T-helper 2 cell treated with Interferon-gamma antibody and Interleukin-4, amounts not matched to agents 100 ng/mL and 5 ng/mL, for 36 hours (primary cell): Measurements from ENCODE around the gene FHIT. TPM values are rescaled to one million over a fixed set of nuclear protein-coding genes. Genes with fewer than 3 reads are reported as not detected.
"Not testable (repeated sequence)": the region's sequence is repeated elsewhere in the genome, so short reads cannot be mapped to it uniquely, and the experiment has no call there.

Experiments
- intact Hi-C: fragments of 100-400 bp; cut with micrococcal nuclease; formaldehyde crosslinking; loops from one replicate; pipeline ENCODE4 v1.15.1; 2023
- total RNA-seq: library from RNA; stranded (reverse); gene quantifications from 2 replicates; pipeline ENCODE4 v1.2.3, GENCODE V29; 2022

FHIT gene
- total RNA-seq, 1 donor from 2014 or later, result 40.4 TPM

DNA sequence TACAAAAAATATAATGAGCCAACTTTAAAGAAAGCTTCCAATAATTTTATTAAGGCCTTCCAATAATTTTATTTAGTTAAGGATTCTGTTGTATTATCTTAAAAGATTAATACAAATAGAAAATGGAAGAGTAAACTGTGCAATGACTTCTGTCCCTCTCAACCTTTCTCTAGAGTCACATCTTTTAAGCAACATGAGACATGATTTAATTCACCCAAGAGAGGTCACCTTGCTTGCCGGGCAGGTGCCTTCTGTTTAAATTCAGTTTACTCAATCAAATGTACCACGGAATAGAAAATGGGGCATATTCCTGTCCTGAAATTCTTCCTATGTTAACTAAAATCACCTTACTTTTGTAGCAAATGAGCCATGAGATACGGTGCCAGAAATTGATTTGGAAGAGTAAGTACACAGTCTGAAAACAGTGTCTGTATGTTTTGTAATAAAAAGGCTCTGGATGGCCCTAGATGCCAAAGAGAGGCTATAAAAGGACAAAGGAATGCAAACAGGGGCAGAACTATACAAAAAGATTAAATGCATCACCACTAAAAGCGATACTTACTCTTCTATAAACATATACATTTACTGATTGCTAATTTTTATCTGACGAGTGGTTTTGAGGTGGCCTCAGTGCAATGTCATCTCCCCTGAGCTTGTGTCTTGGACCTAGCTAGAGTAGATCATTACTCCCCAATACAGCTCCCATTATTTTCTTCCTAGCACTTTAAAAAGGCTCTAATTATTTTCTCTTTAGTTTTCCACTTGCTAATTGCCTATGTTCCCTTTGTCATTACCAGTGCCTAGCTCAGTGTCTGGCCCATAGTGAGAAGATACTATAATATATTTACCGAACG is 134.0 kb downstream of the FHIT start:
- intact Hi-C loops, result no loop called here

- intact Hi-C loops, result no loop called here
Observed at GRCh38 chr3:61114316-61114953, 136.8 kb downstream of the FHIT start.

DNA sequence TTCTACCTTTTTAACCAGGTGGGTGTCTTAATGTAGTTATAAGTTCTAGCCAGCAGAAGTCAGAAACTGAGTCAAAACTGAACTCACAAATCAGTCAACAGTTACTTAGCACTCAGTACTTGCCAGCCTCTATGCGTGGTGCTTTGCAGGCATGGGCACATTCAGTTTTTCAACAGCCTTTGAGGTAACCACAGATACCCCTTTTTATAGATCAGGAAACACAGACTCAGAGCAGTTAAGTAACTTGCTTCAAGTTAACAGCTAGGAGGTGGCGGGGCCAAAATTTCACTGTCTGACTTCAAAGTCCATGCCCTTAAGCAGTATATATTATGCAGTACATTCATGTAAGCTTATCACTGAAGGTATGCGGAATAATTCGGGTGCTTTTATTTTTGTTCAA is 139.4 kb downstream of the FHIT start:
- intact Hi-C loops, result no loop called here

DNA sequence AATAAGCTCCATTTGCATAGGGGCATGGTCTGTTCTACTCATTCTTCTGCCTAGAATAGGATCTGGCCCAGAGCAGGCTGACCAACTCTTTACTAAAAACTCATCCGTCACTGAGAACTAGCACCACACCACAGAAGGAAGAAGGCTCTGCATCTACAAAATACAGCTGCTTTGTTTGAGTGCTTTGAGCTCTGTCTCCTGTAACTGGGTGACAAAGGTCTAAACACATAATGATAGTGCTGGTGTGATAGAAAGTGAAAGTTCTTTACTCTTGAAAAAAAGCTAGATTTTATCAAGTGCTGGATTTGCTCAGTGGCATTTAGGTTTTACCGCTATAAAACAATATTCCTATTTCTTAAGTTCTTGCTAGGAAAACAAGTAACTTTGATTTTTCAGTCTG is 140.7 kb downstream of the FHIT start:
- intact Hi-C loops, result no loop called here

GRCh38 chr3:61108247-61109019 is 142.8 kb downstream of the FHIT start:
- intact Hi-C loops, result no loop called here

DNA sequence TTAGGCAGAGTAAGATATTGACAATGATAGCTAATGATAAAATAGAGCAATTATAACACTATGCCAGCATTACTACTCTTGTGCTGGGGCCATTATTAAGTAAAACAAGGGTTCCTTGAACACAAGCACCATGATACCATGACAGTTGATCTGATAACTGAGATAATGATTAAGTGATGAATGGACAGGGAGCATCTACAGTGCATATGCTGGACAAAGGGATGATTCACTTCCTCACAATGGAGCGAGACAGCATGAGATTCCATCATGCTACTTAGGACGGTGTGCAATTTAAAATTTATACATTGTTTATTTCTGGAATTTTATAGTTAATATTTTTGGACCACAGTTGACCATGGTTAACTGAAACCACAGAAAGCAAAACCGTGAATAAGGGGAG is 156.6 kb downstream of the FHIT start:
- intact Hi-C loops, result no loop called here

DNA sequence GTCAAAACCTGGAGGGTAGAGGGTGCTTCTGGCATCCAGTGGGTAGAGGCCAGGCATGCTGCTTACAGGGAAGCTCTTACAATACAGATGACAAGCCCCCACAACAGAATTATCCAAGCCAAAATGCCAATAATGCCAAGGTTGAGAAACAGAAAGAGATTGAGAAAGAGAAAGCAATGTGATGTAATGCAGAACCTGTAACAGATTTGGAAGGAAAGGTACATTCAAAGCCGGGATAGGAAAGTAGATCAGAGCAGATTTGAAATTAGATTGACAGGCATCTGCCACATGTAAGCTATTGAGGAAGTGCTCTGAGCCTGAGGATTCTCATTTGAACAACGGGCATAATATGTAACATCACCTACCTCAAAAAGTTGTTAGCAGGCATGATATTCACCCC is 157.9 kb downstream of the FHIT start:
- intact Hi-C loops, result no loop called here

DNA sequence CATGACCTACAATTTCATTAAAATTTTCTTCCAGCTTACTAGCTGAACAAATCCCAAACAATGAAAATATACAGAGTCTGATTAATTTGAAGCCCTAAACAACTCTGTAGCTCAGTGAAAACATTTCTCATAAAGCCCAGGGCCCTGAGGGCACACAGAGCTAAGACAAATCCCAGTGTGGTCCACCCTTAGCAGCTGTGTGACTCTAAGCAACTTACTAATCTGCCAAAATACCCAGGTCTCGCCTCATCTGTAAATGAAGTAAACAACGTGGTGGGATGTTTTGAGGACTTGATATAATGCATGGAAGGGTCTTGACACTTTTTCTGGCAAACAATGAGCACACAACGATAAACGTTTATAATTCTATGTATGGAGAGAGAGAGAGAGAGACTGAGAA is 158.4 kb downstream of the FHIT start:
- intact Hi-C loops, result no loop called here

DNA sequence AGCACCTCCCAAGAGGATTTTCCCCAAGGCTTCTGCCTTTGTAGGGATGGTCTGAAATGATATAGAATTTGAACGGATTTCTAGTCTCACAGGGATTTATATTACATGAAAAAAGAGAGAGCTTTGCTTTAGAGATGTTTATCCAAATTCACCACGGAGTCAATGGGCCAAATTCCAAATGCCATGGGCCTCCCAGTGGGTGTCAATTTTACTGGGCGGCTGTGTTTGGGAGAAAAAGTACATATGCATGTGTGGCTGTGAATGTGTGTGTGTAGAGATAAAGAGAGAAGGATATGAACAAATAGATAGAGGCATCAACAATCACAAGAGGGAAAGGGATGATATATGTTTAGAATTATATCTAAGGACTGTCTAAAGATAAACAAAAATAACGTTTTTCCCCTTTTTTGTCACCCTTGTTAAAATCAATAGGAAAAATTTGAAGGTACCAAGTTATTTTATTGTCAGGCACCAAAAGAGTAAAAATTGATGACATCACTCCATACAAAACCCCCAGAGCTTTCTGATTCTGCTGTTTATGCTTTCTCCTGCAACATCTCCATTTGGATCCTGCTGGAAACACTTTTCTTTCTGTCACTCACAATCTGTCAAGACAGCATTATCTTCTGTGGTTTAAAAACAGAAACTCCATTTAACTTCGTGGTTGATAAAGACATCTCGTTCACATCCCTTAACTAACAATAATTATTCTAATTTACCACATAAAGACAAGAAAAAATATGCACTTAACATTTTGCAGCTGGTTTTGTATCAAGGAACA is 160.7 kb downstream of the FHIT start:
- intact Hi-C loops, result no loop called here

DNA sequence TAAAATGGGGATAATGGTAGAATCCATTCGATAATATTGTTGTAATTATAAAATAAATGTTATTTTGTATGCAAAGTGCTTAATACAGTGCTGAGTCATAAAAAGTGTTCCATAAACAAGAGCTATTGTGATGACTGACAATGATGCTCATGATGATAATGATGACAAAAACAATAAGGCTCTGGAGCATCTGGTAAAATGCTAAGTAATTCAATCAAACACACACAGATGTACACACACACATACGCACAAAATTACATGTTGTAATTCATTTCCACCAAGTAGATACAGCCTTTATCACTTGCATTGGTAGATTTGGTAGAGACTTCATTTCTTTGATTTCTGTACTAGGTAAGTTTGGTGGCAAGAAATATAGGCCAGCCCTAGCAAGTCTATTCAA is 163.8 kb downstream of the FHIT start:
- intact Hi-C loops, result no loop called here

DNA sequence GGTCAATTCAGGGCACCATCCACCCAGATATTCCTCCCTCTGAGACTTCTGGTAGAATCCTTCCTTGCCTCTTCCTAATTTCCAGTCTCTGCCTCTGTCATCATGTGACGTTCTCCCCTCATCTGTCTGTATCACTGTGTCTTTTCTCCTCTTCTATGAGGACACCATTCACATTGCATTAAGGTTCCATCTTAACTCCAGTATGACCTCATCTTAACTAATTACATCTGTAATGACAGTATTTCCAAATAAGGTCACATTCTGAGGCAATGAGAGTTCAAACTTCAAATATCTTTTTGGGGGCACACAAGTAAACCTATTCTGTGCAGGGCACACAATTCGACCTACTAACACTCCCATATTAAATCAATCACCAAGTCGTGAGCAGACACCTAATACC is 169.7 kb downstream of the FHIT start:
- intact Hi-C loops, result no loop called here

GRCh38 chr3:61080737-61081445 is 170.4 kb downstream of the FHIT start:
- intact Hi-C loops, result no loop called here

GRCh38 chr3:61078048-61078752 is 173.1 kb downstream of the FHIT start:
- intact Hi-C loops, result no loop called here

DNA sequence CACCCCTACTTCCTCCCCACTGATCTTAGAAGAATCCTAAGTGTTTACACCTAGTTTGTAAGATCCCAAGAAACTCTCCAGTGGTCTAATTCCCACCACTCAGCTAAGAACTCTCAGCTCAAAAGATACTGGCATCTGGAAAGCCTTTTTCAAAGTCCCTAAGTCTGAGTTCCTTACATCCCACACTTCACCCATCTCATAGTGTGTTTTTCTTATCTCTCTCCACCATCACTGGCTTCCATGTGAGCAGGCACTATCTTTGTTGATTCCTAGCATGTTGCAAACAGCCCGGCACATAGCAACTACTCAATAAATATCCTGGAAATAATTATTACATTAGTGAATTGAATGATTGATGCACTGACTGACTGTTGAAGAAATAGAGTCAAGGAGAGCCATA is 173.7 kb downstream of the FHIT start:
- intact Hi-C loops, result no loop called here

DNA sequence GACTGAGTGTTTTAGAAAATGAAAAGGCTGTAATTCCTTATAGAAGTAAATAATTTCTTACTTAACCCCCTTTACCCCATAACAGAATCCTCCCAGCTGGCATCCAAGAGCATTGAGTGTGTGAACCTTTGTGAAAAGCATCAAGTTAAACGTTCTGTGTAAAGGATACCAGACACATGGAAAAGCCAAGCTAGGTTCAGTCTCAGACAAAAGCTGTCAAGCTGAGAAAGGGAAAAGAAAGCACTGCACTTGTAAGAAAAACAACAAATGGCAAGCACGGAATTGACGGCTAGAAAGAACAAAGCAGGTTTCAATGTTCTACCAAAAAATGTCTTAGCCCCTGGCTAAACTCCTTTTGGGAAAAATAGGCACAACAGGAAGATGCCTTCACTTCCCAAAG is 176.5 kb downstream of the FHIT start:
- intact Hi-C loops, result no loop called here

- intact Hi-C loops, result no loop called here
Observed at GRCh38 chr3:61073566-61074165, 177.6 kb downstream of the FHIT start.

DNA sequence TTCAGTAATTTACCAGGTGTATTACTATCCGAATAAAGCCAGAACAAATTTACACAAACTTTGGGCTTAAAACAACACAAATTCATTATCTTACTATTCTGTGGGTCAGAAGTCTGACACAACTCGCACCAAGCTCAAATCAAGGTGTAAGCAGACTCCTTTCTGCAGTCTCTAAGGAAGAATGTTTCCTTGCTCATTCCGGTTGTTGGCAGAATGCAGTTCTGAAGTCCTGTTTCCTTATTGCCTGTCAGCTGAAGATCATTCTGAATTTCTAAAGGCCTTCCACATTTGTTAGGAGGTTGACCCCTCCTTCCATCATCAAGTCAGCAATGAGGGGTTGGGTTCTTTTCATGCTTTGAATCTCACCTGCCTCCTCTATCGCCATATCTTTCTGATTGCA is 183.2 kb downstream of the FHIT start:
- intact Hi-C loops, result no loop called here

DNA sequence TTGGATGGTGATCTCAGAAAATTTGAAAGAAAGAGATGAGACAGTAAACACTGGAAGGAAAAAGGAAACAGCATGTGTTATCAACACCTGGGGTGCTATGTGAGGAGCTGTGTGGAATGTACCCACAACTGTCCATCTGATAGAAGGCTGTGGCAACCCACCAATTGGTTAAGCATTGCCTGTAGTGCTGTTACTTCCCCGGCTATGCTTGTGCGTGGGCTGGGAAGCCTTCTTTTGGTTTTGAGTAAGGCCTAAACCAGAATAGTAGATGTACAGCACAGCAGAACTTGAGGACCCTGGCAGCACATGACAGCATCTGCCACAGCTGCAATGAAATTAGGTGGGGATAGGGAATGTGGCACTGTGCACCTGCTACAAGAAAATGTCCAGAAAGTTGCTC is 184.5 kb downstream of the FHIT start:
- intact Hi-C loops, result no loop called here

- intact Hi-C loops, result not testable (repeated sequence)
Observed at GRCh38 chr3:61066222-61066621, 185.0 kb downstream of the FHIT start.
